AG04449 (cell line): ENCODE results near the gene TLNRD1.

ENCODE experiments used
- CTCF ChIA-PET: fragments of 350-600 bp; formaldehyde crosslinking; extraction: SDS; loops from one replicate; lab custom pipeline; 2021; ENCODE audit warnings: antibody characterized with exemption; lab: Yijun Ruan, JAX
- POLR2A ChIA-PET: fragments of 400-600, 350-600 bp; formaldehyde crosslinking; extraction: SDS; loops from one replicate; lab custom pipeline; 2020; ENCODE audit warnings: antibody characterized with exemption, inconsistent platforms; lab: Yijun Ruan, JAX
- DNase-seq: peaks from one replicate; pipeline ENCODE4 v3.0.0-alpha.2; 2010; ENCODE audit warnings: low read depth, low spot score
- H3K4me3 ChIP-seq: 2 replicates; pipeline ENCODE4 v1.5.1; 2011; ENCODE audit warnings: low read depth, mild to moderate bottlenecking, control low read depth, low read length
- CTCF ChIP-seq: IDR thresholded peaks from one replicate; pipeline ENCODE4 v1.5.1; 2011; ENCODE audit warnings: mild to moderate bottlenecking, moderate library complexity, low read length, control low read depth, inconsistent platforms; ENCODE audit not compliant: insufficient read depth; ENCODE audit errors: missing control alignments

TLNRD1 gene

GRCh38 chr15:81040757-81041156 lies 40.0 kb downstream of the TLNRD1 start:
- TF ChIP-seq CTCF = no peak
- no peak overlapping the region for H3K4me3 ChIP-seq
- ChIA-PET POLR2A (no interaction called here), CTCF (no interaction called here)
- no peak for DNase-seq

- CTCF ChIA-PET = interaction anchor here (1.1 to 1.3 kb wide), 3 partner anchors 10 to 66 kb away, joined by 3 to 4 read pairs (median 3); no protein-coding TSS in a partner anchor
- DNase-seq = no peak
- no peak overlapping the region for H3K4me3 ChIP-seq
- POLR2A ChIA-PET = no interaction called here
- TF ChIP-seq CTCF = no peak
Measured at GRCh38 chr15:81043281-81043934, 42.7 kb downstream of the TLNRD1 start.

- DNase-seq = no peak
- TF ChIP-seq CTCF = no peak
- POLR2A ChIA-PET = no interaction called here
- no peak overlapping the region for H3K4me3 ChIP-seq
- CTCF ChIA-PET = interaction anchor here (1.1 to 1.3 kb wide), 3 partner anchors 10 to 67 kb away, joined by 3 to 4 read pairs (median 3); no protein-coding TSS in a partner anchor
Measured at GRCh38 chr15:81043935-81044575, 43.3 kb downstream of the TLNRD1 start.

- no peak for DNase-seq
- ChIA-PET CTCF (interaction anchor here (3.7 kb wide), 1 partner anchor 220 kb away, joined by 13 read pairs; no protein-coding TSS in a partner anchor), POLR2A (no interaction called here)
- TF ChIP-seq CTCF = no peak
- H3K4me3 ChIP-seq = no peak overlapping the region
Measured at GRCh38 chr15:81046290-81046689, 45.6 kb downstream of the TLNRD1 start.

GRCh38 chr15:81047928-81048327 lies 47.2 kb downstream of the TLNRD1 start:
- ChIA-PET CTCF (interaction anchor here (1.7 to 3.7 kb wide), 3 partner anchors 17 to 227 kb away, joined by 4 to 13 read pairs (median 4); no protein-coding TSS in a partner anchor), POLR2A (no interaction called here)
- H3K4me3 ChIP-seq = no peak overlapping the region
- no peak for TF ChIP-seq CTCF
- no peak for DNase-seq

GRCh38 chr15:81049835-81050234 lies 49.1 kb downstream of the TLNRD1 start:
- TF ChIP-seq CTCF = no peak
- ChIA-PET POLR2A (no interaction called here), CTCF (interaction anchor here (3.7 kb wide), 1 partner anchor 216 kb away, joined by 13 read pairs; no protein-coding TSS in a partner anchor)
- DNase-seq = no peak
- no peak overlapping the region for H3K4me3 ChIP-seq
